HL-60 (cell line): ENCODE results near the gene CEP95. TPM values are rescaled to one million over a fixed set of nuclear protein-coding genes. Genes with fewer than 3 reads are reported as not detected.

Experiments
- microRNA-seq: library from miRNA; unstranded; fragments of <30 nt; microRNA quantifications from one replicate; pipeline ENCODE4, GENCODE V29; 2018

Gene CEP95

Small RNA genes within 50 kb of the gene (microRNA-seq; reads per million reads assigned to microRNA genes)
- gene MIR3064 (1.8 reads per million), gene MIR5047 (not detected)
